GM23248 (cell line): ENCODE results near the gene PPP1CB. TPM values are rescaled to one million over a fixed set of nuclear protein-coding genes. Genes with fewer than 3 reads are reported as not detected.
A peak's percentile ranks its signal among the peaks of the same experiment; 100 is the strongest.
"Not testable (repeated sequence)": the region's sequence is repeated elsewhere in the genome, so short reads cannot be mapped to it uniquely, and the experiment has no call there.

Experiments
- DNase-seq: peaks from one replicate; pipeline ENCODE4 v3.0.0-alpha.2; 2015
- H2AFZ ChIP-seq: fragments of 200-600 bp; sonication (generic); 2 replicates; pipeline ENCODE4 v1.6.1; 2016; ENCODE audit warnings: antibody characterized with exemption
- H3F3A ChIP-seq: fragments of 200-600 bp; sonication (generic); 2 replicates; pipeline ENCODE4 v1.6.1; 2016; ENCODE audit warnings: mild to moderate bottlenecking, antibody characterized with exemption, mixed run types; ENCODE audit not compliant: insufficient read depth
- H3K27ac ChIP-seq: fragments of 200-600 bp; sonication (generic); 2 replicates; pipeline ENCODE4 v1.5.1; 2016; ENCODE audit warnings: mild to moderate bottlenecking
- H3K27me3 ChIP-seq: fragments of 200-600 bp; sonication (generic); replicated peaks from 2 replicates; pipeline ENCODE4 v1.6.1; 2016; ENCODE audit warnings: mild to moderate bottlenecking; ENCODE audit not compliant: insufficient read depth
- H3K36me3 ChIP-seq: fragments of 200-600 bp; sonication (generic); 2 replicates; pipeline ENCODE4 v1.6.1; 2016; ENCODE audit warnings: low read depth, mild to moderate bottlenecking
- H3K4me1 ChIP-seq: fragments of 200-600 bp; sonication (generic); 2 replicates; pipeline ENCODE4 v1.6.1; 2016; ENCODE audit warnings: mild to moderate bottlenecking; ENCODE audit not compliant: insufficient read depth
- H3K4me2 ChIP-seq: fragments of 200-600 bp; sonication (generic); one replicate; pipeline ENCODE4 v1.6.1; 2016; ENCODE audit warnings: mild to moderate bottlenecking; ENCODE audit not compliant: unreplicated experiment
- H3K4me3 ChIP-seq: fragments of 200-600 bp; sonication (generic); 2 replicates; pipeline ENCODE4 v1.5.1; 2016; ENCODE audit warnings: mild to moderate bottlenecking
- H3K79me2 ChIP-seq: fragments of 200-600 bp; sonication (generic); 2 replicates; pipeline ENCODE4 v1.6.1; 2016; ENCODE audit warnings: mild to moderate bottlenecking; ENCODE audit not compliant: insufficient read depth
- H3K9ac ChIP-seq: fragments of 200-600 bp; sonication (generic); 2 replicates; pipeline ENCODE4 v1.6.1; 2016; ENCODE audit warnings: mild to moderate bottlenecking
- H3K9me2 ChIP-seq: fragments of 200-600 bp; sonication (generic); 2 replicates; pipeline ENCODE4 v1.6.1; 2016; ENCODE audit warnings: mixed run types, mild to moderate bottlenecking, moderate library complexity; ENCODE audit not compliant: insufficient read depth
- H3K9me3 ChIP-seq: fragments of 200-600 bp; sonication (generic); one replicate; pipeline ENCODE4 v1.6.1; 2017; ENCODE audit warnings: low read depth
- H4K20me1 ChIP-seq: fragments of 200-600 bp; sonication (generic); 2 replicates; pipeline ENCODE4 v1.6.0; 2016; ENCODE audit not compliant: insufficient read depth
- EZH2 ChIP-seq: fragments of 200-600 bp; sonication (generic); IDR thresholded peaks from 2 replicates; pipeline ENCODE4 v1.6.1; 2018; ENCODE audit warnings: antibody characterized with exemption, mild to moderate bottlenecking; ENCODE audit not compliant: insufficient read depth, poor library complexity, severe bottlenecking
- EZH2phosphoT487 ChIP-seq: fragments of 200-600 bp; sonication (generic); IDR thresholded peaks from 2 replicates; pipeline ENCODE4 v1.6.1; 2018; ENCODE audit warnings: antibody characterized with exemption, moderate library complexity, mild to moderate bottlenecking, low read depth; ENCODE audit not compliant: insufficient read depth
- WGBS, 2 experiments: methylation state at CpG; one replicate each; pipeline ENCODE4 v1.1.6; 2015 to 2017; ENCODE audit warnings: low lambda C conversion rate in 2 of 2, low coverage in 1 of 2; ENCODE audit errors: missing lambda C conversion rate in 2 of 2; 5-methylcytosine and 5-hydroxymethylcytosine counted together
- in situ Hi-C: fragments of 300-500 bp; cut with MboI; formaldehyde crosslinking; loops from 2 replicates; pipeline ENCODE4 v1.15.0; 2020
- polyA plus RNA-seq: library from polyadenylated mRNA; unstranded; fragments of >200 nt; fragmentation: Nextera tagmentation; extraction: Ambion mirVana; gene quantifications from 2 replicates; pipeline ENCODE4 v1.2.1, GENCODE V29; 2016
- total RNA-seq: library from RNA; depleted of rRNA; stranded (reverse); fragments of >200 nt; shearing (Covaris generic); gene quantifications from 2 replicates; pipeline ENCODE4 v1.2.3, GENCODE V29; 2014

PPP1CB gene
- total and polyA plus RNA-seq, 2 experiments from 2014 or later = 122 to 127 TPM

DNA sequence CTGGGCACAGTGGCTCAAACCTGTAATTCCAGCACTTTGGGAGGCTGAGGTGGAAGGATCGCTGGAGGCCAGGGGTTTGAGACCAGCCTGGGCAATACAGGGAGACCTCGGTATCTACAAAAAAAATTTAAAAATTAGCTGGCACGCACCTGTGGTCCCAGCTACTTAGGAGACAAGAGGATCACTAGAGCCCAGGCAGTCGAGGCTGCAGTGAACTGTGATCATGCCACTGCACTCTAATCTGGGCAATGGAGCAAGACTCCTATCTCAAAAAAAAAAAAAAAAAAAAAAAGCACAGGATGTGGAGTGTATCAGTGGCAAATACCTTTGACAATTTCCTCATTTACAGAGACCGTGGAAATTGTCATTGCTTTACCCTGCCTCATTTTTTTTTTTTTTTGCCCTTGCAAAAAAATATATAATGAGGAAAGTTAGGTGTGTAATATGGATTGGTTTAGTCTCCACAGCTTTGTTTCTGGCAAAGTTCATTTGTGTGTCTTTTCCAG, 20.9 kb upstream of the PPP1CB start:
- no peaks in the 10 kb centered on the region for H3K9me3 ChIP-seq
- in situ Hi-C loops = no loop called here
- H3K4me1 ChIP-seq = 0 out of 2 replicates have a peak, but pooled peaks cover 7% of the 10 kb centered on the region
- no peak overlapping the region for H3K9ac ChIP-seq
- H3K9me2 ChIP-seq = no peaks in the 10 kb centered on the region
- 0 out of 2 replicates have a peak, but pooled peaks cover 3% of the 10 kb centered on the region for H3F3A ChIP-seq
- TF ChIP-seq EZH2 (no peak), EZH2phosphoT487 (no peak)
- WGBS, 2 experiments = 88 to 92% methylated on average over 5 of the region's 5 CpGs
- H3K79me2 ChIP-seq = no peaks in the 10 kb centered on the region
- H3K27me3 ChIP-seq = no peaks in the 10 kb centered on the region
- H4K20me1 ChIP-seq = no peaks in the 10 kb centered on the region
- DNase-seq = no peak
- H3K27ac ChIP-seq = no peak overlapping the region
- H3K4me3 ChIP-seq = no peak overlapping the region
- H2AFZ ChIP-seq = no peak overlapping the region
- H3K4me2 ChIP-seq = no peak overlapping the region
- no peaks in the 10 kb centered on the region for H3K36me3 ChIP-seq

DNA sequence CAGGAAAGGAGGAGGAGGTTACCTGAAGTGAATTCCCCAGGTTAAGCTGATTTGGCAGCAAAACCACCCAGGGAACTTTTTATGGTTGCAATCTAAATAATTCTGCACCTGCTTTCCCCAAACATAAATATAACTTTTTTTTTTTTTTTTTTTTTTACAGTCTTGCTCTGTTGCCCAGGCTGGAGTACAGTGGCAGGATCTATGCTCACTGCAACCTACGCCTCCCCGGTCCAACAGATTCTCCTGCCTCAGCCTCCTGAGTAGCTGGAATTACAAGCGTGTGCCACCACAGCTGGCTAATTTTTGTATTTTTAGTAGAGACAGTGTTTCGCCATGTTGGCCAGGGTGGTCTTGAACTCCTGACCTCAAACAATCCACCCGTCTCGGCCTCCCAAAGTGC, 16.1 kb upstream of the PPP1CB start:
- Histone ChIP-seq H3K4me2 (no peak overlapping the region), H3K9me2 (no peaks in the 10 kb centered on the region), H3K27me3 (no peaks in the 10 kb centered on the region), H3K36me3 (no peaks in the 10 kb centered on the region), H3K9ac (no peak overlapping the region), H3K4me3 (no peak overlapping the region), H3F3A (no peaks in the 10 kb centered on the region), H4K20me1 (no peaks in the 10 kb centered on the region), H3K79me2 (no peaks in the 10 kb centered on the region), H3K9me3 (no peaks in the 10 kb centered on the region), H2AFZ (no peak overlapping the region), H3K4me1 (no peaks in the 10 kb centered on the region), H3K27ac (no peak overlapping the region)
- DNase-seq = no peak
- WGBS, 2 experiments = 94 to 98% methylated on average over 6 of the region's 6 CpGs
- no peak for TF ChIP-seq EZH2
- no peak for TF ChIP-seq EZH2phosphoT487
- in situ Hi-C loops = no loop called here

DNA sequence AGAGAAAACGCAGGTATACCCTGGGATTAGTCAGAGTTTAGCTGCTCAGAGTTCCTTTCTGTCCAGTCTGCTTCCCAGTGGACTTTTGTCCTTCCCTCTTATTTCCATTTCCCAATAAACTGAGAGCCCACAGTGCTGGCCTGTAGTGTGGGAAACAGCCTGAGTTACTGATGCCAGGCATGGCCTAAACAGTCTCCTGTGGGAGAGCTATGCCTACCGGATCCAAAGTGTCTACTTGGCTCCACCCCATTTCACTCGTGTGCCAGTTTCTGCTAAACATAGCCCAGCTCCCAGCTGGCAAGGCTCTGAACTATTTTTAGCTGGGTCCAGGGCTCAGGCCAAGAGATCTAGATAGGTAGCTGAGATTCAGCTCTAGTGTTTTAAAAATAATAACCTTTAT, 15.6 kb upstream of the PPP1CB start:
- 0 out of 2 replicates have a peak overlapping the region, but pooled peaks have one; percentile 5 for H2AFZ ChIP-seq
- DNase-seq = peak; percentile 49

DNA sequence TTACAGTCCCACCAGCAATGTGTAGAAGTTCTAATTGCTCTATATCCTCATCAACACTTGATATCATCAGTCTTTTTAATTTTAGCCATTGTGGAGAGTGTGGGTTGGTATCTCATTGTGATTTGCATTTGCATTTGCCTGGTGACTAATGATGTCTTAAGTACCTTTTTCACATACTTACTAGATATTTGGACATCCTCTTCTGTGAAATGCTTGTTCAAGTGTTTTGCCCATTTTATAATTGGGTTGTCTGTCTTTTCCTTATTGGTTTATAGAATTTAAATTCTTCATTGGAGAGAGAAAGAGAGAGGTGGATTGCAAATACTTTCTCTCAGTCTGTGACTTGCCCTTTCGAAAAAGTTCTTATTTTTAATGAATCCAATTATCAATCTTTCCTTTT, 14.0 kb upstream of the PPP1CB start:
- Histone ChIP-seq H3K27ac (no peak overlapping the region), H3K9me3 (no peaks in the 10 kb centered on the region), H4K20me1 (no peaks in the 10 kb centered on the region), H3K9ac (no peak overlapping the region), H2AFZ (no peak overlapping the region), H3K27me3 (no peaks in the 10 kb centered on the region), H3K36me3 (no peaks in the 10 kb centered on the region), H3K4me1 (no peaks in the 10 kb centered on the region), H3F3A (no peaks in the 10 kb centered on the region), H3K4me2 (no peak overlapping the region), H3K79me2 (no peaks in the 10 kb centered on the region), H3K4me3 (no peak overlapping the region), H3K9me2 (no peaks in the 10 kb centered on the region)
- TF ChIP-seq EZH2phosphoT487 (no peak), EZH2 (no peak)
- in situ Hi-C loops = no loop called here
- DNase-seq = no peak
- 90 to 97% methylated on average over 1 of the region's 1 CpG for whole genome bisulfite sequencing, 2 experiments

More for the DNA sequence above, 15.6 kb upstream of the PPP1CB start:
- H4K20me1 ChIP-seq = no peaks in the 10 kb centered on the region
- H3K4me3 ChIP-seq = no peak overlapping the region
- no peaks in the 10 kb centered on the region for H3F3A ChIP-seq
- no peak overlapping the region for H3K4me2 ChIP-seq
- H3K79me2 ChIP-seq = no peaks in the 10 kb centered on the region
- H3K9me2 ChIP-seq = no peaks in the 10 kb centered on the region
- WGBS, 2 experiments = 34 to 40% methylated on average over 3 of the region's 3 CpGs
- H3K9ac ChIP-seq = no peak overlapping the region
- no peaks in the 10 kb centered on the region for H3K36me3 ChIP-seq
- no peaks in the 10 kb centered on the region for H3K4me1 ChIP-seq
- no peaks in the 10 kb centered on the region for H3K9me3 ChIP-seq
- H3K27ac ChIP-seq = no peak overlapping the region
- in situ Hi-C loops = no loop called here
- no peaks in the 10 kb centered on the region for H3K27me3 ChIP-seq
- TF ChIP-seq EZH2 (no peak), EZH2phosphoT487 (no peak)

DNA sequence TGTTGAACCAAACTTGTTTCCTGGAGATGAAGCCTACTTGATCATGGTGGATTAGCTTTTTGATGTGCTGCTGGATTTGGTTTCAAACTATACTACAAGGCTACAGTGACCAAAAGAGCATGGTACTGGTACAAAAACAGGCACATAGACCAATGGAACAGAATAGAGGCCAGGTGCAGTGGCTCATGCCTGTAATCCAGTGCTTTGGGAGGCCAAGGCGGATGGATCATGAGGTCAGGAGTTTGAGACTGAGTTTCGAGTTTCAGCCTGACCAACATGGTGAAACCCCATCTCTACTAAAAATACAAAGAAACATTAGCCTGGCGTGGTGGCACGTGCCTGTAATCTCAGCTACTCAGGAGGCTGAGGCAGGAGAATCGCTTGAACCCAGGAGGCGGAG, 9.0 kb upstream of the PPP1CB start:
- H3K79me2 ChIP-seq, H3K27ac ChIP-seq, H3K9ac ChIP-seq, H2AFZ ChIP-seq, H3K4me3 ChIP-seq, H3K4me1 ChIP-seq, DNase-seq, H3F3A ChIP-seq, H3K4me2 ChIP-seq, H3K27me3 ChIP-seq, H4K20me1 ChIP-seq, H3K9me3 ChIP-seq, H3K9me2 ChIP-seq, H3K36me3 ChIP-seq, in situ Hi-C loops: not testable (repeated sequence)
- WGBS, 2 experiments = 84% methylated on average over 6 of the region's 6 CpGs
